ENCODE results near the gene COL4A1.

The COL4A1 gene

DNA sequence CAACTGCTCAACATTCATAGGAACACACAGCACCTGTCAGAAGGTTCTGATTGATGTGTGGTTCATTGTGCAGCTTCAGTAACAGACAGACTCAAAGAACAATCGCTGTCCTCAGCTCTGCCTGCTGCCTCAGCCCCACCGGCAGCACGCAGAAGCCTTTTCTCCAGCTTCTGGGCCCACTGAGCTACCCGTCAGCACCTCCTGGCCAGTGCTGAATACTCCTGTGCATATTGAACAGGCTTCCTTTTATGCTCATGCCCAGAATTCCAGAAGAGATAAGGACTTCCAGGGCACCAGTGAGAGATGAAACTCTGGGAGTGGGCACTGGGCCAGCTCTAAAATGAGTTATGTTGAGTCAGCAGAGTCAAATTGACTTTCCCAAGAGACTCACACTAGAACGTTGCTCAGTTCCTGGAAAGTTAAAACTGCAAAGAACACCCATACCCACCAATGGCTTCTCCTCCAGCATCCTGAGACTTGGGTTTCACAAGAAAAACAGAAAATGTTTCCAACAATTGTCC is 119.3 kb downstream of the COL4A1 start:
- DNase-seq: no peak

DNA sequence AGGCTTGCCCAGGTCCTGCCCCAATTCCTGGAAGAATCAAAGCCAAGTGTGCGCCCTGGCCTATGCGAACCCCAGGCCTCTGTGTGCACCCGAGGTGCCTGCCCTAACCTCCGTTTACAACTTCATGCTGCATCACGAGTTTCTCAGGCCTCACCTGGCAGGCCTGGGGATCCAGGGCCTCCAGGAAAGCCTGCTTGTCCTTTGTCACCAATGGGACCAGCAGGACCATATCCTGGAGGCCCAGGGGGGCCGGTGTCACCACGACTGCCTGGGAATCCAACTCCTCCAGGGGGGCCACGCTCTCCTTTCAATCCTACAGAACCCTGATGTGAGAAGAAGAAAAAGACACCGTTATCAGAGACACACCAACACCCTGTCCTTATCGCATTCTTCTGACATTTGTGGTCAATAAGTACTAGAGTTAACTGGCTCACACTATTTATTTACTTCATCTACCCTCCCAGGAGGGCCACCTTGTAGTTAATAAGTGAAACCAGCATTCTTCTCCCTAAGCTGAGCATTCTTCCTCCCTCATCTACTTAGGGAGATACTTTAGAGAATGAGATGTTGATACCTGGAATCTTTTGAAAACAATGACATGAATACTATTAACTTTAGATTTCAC is 120.6 kb downstream of the COL4A1 start:
- no peak for DNase-seq

DNA sequence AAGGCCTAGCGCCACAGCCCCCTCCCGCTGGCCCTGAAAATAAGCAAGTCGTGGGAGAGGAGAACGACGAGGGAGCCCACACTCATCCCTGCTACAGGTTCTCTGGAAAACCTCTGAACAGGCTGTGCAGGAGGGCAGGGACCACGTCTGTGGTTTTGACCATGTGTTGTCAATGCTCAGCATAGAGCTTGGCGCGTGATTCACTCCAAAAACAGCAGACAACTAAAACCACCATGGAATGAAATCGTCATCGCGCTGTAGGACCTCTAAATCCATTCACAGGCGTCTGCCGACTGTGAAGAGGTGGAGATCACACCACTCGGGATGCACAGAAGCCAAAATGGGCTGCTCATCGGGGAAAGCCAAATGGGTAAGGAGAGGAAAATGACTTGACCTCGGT is 121.3 kb downstream of the COL4A1 start:
- DNase-seq: no peak

DNA sequence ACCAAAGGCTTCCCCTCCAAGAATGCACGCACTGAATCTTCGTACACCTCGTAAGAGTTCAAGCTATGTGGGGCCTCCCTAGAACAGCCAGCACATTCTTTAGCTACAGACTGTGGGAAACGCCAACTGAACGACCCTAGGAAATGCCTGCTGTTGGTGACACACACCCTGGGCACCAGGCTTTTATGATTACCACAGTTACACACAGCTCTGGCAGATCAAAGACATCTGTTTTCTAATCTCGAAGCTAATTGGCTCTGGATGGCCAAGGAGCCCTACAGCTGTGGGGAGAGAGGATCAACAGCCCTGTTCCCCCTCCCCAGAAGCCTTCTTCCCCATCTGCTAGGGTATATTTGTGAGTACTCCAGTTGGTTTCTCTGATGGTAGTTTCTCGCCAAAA is 123.0 kb downstream of the COL4A1 start:
- DNase-seq: no peak

DNA sequence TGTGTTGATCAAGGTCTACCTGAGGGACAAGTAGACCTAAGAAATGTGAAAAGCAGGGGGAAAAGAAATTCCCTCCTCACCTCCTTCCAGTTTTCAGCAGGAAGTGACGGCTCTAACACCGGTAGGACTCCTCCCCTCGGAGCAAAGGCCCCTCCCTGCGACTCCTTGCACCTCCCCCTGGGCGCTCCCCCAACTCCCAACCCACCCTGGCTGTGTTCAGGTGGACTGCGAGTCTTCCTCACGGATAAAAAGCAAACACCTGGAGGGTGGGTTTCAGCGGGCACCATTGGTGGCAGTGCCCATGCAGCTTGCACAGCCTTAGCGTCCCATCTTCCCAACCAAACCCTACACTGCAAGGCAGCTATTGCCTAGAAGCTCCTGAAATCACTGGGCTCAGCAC is 124.5 kb downstream of the COL4A1 start:
- no peak for DNase-seq

DNA sequence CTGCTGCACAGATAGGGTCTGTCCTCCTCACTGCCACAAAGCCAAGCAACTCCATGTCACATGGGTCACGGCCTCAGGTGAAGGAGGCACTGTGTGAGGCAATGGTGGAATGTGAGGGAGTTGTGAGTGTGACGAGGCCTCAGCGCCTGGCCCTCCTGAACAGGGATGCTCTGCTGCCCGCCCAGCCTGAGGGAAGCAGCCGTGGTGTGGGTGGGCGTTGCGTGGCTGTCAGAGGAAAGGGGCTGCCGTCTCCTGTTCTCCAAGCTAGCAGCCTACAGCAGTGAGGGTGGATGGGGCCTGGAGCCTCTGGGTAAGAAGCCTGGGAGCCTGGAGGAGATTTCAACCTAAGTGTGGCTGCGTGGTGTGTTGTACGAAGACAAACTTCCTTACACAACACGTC is 125.0 kb downstream of the COL4A1 start:
- DNase-seq: no peak

DNA sequence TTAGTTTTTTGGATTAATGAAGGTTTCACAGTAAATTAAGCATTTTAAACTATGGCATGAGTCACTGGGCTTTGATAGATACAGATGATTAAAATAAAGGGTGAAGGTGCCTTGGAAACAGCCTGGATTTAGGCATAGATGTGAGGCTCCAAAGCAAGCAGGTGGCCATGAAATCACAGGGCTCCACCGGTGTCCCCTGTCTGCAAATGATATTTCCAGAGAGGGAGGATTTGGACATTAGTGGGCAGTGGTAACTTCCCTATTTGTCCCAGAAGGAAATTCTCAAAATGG is 127.2 kb downstream of the COL4A1 start:
- DNase-seq: no peak

DNA sequence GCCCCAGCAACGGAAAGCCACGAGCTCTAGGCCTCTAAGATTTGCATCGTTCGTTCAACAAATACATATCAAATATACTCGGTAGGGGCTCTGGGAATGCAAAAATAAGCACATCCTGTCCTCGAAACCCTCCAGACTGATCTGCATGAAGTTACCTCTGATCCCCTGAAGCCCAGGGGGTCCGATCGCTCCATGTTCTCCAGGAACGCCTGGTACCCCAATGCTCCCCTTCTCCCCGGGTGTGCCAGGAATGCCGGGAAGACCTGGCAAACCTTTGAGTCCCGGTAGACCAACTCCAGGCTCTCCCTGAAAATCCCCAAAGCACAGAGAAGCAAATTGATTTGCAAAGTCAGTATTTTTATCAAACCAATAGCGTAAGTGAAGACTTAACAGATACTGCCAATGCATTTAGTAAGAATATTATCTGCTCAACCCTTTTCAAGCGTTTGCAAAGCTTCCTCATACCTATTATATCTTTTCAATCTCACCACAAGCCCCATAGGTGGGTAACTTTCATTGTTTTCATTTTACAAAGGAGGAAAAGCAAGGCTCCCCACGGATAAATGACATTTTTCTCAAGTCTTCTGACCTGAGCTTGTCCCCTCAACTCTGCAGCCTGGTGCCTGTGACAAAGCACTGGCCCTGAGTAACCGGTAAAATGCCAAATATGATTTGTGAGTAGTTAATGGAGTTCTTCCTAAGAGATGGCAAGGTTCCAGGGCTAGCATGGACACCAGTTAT is 127.7 kb downstream of the COL4A1 start:
- DNase-seq: no peak

DNA sequence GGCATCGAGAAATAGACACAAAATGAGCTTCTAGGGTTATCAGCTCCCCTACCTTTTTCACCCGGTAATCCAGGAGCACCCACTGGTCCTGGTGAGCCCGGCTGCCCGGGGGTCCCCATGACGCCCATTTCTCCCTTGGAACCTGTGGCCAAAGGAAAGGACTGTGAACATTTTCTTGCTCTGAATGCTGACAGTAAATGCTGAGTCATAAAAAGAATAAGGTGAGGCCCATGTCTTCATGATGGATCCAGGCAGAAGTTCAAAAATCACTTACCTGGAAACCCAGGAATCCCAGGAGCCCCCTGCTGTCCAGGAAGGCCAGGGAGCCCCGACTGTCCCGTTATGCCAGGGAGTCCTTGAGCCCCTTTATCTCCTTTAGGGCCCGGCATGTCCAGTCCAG is 129.2 kb downstream of the COL4A1 start:
- DNase-seq: no peak

DNA sequence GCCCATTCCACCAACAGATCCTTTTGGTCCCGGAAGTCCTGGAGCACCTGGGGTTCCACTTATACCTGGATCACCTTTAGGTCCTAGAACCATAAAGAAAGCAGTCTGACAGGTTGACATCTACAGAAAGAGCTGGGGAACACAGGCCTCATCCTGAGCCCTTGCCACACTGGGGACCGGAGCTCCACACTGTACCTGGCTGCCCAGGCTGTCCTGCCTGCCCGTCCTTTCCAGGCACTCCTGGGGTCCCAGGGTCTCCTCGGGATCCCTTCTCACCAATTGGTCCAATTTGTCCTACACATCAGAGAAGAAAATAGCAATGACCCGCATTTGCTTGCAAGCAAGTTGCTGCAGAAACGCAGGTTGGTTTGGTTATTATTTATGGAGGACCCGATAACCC is 130.5 kb downstream of the COL4A1 start:
- DNase-seq: no peak

DNA sequence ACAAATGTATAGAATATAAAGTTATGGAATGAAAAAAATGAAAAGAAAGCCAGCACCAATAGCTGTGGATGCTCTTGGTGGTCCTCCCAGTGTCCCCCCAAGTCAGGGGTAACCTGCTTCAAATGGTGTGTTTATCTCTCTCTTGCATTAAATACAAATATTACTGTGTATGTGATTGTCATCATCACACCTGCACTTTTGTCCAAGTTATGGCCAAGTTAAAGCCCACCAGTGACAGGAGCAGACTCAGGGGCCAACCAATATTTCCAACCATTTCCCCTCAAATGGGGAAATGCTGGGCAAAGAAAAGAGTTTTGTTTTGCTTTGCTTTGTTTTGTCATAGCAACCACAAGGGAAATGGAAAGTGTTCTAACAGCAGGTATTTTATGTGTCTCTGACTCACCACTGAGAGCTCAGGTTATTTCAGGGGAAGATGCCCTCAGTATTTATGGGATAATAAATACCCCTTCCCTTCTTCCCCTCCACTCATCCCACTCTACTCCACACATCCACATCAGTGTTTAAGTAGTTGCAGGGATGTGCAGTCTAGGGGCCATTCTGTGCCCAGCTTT is 133.6 kb downstream of the COL4A1 start:
- no peak for DNase-seq

DNA sequence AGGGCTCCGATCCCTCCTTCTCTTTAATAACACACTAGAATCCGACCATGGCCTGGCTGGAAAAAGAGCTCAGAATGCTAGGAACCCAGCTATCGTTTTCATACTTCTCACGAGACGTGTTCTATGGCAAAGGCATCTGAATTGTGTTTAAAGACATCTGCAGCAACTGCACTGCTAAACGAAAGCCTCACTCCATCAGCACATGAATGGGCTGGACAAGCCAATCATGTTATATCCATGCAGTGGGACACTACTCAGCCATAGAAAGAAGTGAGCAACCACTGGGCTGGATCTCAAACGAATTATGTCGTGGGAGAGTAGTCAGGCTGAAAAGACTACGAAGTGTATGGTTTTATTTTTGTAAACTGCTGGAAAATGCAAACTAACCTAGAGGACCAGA is 136.1 kb downstream of the COL4A1 start:
- no peak for DNase-seq

DNA sequence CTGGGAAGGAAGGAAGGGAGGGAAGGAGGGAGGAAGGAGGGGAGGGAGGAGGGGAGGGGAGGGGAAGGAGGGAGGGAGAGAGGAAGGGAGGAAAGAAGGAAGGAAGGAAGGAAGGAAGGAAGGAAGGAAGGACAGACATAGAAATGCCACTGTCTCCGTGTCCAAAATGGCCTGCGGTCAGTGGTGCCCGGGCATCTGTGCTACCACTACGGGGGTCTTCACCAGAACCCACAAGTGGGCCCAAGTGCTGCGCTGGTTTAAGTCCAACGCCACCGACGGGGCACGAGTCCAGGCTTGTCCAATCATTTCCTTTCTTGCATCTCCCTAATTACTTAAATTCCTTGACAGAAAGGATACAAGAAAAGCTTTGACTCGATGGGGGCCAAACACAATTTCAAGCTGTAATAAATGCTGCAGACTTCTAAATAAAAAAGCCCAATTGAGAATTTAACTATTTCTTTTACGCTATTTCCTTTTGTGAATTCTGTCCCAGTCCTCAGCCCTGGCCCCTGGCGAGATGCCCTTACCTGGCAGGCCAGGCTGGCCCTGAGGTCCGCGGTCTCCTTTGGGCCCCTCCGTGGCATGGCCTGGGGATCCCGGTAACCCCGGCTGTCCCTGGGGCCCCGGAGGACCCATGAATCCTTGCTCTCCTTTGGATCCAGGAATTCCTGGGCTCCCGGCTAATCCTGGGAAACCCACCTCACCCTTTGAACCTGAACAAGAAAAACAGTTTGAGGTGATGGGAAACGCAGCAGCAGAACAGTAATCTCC is 136.8 kb downstream of the COL4A1 start:
- DNase-seq: no peak

DNA sequence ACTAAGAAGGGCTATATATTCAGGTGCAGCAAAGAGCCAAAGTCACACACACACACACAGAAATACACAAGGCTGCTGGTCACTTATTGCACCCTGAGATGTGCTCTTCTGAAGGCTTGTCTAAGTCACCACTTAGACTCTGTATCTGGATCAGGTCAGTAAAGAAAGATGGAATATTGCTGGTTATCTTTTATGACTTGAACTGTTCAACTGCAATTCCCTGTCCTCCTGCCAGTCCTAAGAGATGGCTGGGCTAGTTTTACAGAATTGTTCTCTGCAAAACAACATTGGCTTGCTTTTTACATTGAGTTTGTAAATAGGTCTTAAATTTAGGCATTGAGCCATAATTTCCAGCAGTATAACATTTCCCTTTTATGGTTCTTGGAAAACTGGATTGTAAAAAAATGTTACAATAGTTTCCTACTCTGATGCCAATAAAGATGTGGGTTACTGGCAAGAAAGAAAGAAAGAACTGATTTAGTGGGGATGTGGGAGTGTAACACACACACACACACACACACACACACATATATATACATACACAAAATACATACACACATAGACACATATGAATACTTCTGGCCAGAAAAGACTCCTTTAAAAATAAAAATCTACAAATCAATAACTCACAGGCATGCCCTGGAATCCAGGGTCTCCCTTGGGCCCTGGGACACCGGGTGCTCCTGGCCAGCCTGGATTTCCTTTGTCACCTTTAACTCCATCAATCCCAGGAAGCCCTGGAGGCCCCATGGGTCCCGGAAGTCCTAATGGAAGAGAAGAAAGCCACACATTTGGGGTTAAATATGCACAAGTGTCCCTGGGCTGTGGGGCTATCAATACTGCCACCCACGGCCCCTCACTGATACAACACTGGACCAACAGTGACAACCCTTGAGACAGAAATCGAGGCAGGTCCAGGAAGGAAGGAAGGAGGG is 137.7 kb downstream of the COL4A1 start:
- no peak for DNase-seq

DNA sequence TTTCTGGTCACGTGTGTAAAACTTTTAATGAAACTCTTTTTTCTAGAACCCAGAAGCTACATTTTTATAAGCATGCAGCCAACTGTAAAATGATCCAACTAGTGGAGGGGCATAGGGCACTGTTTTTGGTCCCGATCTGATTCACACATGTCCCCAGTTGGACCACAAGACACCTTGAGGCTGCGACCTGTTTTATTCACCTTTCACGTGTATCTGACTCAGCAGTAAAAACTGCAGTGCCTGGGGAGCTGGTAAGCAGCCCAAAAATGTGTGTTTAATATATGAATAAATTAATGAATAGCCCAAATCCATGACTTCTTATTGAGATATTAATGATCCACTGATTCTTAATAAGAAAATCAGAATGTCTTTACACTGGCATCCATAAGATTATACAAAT is 140.4 kb downstream of the COL4A1 start:
- no peak for DNase-seq

DNA sequence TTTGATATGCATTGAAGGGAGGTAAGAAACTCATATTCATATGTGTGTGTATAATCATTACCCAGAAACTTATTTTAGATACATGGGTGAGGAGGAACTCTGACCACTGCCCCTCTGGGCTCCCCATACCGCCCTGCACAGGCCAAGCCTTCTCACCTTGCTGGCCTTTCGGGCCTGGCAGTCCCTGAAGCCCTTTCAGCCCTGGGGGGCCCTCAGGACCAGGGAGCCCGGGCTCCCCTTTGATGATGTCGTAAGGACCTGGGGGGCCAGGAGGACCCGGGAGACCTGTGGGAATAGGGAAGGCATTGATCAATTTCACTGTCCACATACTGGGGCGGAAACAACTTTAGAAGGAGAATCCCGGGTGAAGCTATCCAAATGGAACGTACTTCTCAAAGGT is 142.3 kb downstream of the COL4A1 start:
- DNase-seq: no peak

DNA sequence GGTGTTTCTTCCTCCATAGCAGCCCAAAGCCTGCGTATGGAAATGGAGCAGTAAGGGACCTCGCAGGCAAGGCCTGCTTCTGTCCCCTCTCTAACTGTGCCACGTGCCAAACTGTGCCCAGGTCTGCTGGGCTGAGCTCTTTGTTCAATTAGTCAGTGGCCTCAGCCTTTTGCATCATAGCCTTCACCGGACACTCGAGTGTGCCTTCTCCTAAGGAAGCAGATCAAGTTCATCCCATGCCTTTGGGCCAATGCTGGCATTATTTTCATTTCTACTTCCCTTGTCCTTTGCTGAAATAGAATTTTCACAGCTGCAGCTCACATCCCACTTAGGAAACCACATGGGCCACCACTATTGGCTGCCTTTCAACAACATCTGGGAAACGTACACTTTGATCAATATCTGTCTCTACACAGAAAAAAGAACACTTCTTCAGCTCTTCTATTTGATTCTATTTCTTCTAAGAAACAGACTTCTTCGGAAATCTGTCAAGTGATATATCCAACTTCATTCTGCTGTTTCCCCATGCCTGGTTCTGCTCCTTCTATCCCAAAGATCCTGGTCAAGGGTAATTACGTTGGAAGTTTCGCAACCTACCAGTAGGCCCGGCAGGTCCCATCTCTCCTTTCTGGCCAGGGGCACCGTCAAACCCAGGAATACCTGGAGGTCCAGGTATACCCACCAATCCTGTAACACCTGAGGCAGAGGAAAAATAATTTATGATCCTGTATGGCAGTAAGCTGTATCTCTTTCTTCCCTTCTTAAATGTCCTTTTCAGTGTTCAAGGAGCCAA is 143.9 kb downstream of the COL4A1 start:
- DNase-seq: no peak

DNA sequence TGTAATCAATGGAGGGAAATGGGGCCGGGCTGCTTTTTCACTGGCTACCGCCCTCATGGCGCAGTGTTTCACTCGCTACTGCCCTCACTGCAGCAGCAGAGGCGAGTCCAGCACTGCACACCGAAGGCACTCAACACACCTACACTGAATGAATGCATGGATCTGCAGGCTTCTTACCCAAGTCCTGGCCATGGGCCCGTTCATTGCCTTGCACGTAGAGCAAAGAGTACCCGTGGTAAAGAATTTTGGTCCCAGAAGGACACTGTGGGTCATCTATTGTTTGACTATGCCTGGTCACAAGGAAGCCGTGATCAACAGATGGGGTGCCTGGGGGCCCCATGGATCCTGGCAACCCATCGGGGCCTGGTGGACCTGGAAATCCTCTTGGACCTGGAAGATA is 144.9 kb downstream of the COL4A1 start:
- no peak for DNase-seq

DNA sequence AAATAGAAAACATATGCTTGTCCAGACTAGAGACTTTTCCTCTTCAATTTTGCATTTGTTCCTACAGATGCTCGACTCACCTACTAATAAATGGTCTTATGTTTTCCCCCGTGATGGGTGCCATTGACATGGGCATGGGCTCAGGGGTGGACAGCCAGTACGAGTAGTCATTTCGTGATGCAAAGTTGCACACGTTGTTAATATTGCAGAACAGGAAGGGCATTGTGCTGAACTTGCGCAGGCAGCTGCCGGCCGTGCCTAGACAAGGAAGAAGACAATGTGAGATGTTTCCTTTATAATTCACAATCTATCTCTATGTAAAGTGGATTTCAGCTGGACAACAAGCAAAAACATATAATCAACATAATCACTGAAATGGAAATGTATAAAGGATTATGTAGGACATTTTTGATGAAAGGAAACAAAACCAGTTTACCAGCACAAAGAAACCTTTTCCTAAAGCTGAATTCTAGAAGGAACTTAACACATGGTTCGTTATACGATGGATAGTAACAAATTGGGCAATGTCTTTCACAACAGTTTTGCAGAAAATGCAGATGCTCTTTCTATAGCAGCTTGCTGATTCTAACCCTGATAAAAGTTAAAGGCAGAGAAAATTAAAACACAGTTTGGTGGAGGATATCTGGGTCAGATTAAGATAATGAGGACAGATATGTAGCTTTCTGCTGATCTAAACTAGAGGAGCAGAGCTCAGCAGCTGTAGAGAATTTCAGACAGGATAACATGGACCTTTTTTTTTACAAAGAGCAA is 145.7 kb downstream of the COL4A1 start:
- DNase-seq: no peak

DNA sequence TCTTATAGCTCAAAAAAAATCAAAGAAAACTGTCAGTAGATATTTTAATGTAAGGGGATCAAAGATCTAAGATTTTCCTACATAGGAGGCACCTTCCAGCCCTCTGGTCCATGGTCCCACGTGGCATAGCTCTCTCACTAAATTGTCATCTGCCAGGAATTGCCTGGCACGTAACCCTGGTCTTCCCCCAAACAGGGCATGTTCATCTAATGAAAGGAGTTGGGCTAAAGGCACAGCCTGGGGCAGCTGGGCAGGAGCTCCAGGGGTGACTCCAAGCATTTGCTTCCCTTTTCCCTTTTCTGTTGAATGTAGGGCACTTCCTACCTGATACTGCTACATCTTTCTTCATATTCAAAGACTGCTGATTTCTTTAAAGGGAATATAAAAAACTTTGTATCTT is 148.7 kb downstream of the COL4A1 start:
- no peak for DNase-seq

DNA sequence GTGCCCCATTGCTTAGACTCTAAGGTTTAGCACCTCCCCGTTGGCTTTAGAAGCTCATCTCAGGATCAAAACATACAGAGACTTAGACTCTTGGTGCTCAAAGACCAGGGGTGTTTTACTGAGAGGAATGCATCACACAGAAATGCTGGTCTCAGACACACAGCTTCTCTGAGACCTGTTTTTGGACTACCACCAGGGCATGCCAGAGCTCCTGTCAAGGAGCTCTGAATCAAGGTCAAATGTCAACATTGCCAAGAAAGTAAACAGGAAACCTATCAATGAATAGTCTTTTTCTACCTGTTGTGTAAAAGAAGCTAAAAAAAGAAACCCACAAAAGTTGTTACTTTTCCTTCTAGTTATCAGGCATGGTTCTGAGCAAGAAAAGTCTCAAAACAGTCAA is 149.2 kb downstream of the COL4A1 start:
- DNase-seq: no peak
